Activated T-helper 2 cell treated with anti-CD3 and anti-CD28 coated beads, Interferon-gamma antibody, Interleukin-2, Interleukin-4, amounts not matched to agents 10 μg/mL and 5 μg/mL and 100 μg/mL, durations not matched to agents 14 hours and 24 hours and 36 hours (primary cell): ENCODE results near the gene CHST8. TPM values are rescaled to one million over a fixed set of nuclear protein-coding genes. Genes with fewer than 3 reads are reported as not detected.
"Not testable (repeated sequence)": the region's sequence is repeated elsewhere in the genome, so short reads cannot be mapped to it uniquely, and the experiment has no call there.

Experiments
- DNase-seq: peaks from one replicate; pipeline ENCODE4 v3.0.0; 2021; ENCODE audit warnings: low spot score
- H3K27ac Mint-ChIP-seq: one replicate; pipeline ENCODE4 v1.8.0; 2021; ENCODE audit warnings: mixed read lengths
- H3K27me3 Mint-ChIP-seq: one replicate; pipeline ENCODE4 v1.8.0; 2021; ENCODE audit warnings: low read depth, mixed read lengths
- H3K36me3 Mint-ChIP-seq: one replicate; pipeline ENCODE4 v1.8.0; 2021; ENCODE audit warnings: low read depth, mixed read lengths
- H3K4me1 Mint-ChIP-seq: one replicate; pipeline ENCODE4 v1.8.0; 2021; ENCODE audit warnings: low read depth, mixed read lengths
- H3K4me3 Mint-ChIP-seq: one replicate; pipeline ENCODE4 v1.8.0; 2021; ENCODE audit warnings: low read depth, mild to moderate bottlenecking, moderate library complexity, mixed read lengths
- H3K9me3 Mint-ChIP-seq: one replicate; pipeline ENCODE4 v1.8.0; 2021; ENCODE audit warnings: mixed read lengths
- intact Hi-C: fragments of 100-400 bp; cut with micrococcal nuclease; formaldehyde crosslinking; loops from one replicate; pipeline ENCODE4 v1.15.1; 2023
- total RNA-seq: library from RNA; stranded (reverse); gene quantifications from 2 replicates; pipeline ENCODE4 v1.2.3, GENCODE V29; 2022

CHST8 gene
- total RNA-seq, 1 donor from 2014 or later = not detected

DNA sequence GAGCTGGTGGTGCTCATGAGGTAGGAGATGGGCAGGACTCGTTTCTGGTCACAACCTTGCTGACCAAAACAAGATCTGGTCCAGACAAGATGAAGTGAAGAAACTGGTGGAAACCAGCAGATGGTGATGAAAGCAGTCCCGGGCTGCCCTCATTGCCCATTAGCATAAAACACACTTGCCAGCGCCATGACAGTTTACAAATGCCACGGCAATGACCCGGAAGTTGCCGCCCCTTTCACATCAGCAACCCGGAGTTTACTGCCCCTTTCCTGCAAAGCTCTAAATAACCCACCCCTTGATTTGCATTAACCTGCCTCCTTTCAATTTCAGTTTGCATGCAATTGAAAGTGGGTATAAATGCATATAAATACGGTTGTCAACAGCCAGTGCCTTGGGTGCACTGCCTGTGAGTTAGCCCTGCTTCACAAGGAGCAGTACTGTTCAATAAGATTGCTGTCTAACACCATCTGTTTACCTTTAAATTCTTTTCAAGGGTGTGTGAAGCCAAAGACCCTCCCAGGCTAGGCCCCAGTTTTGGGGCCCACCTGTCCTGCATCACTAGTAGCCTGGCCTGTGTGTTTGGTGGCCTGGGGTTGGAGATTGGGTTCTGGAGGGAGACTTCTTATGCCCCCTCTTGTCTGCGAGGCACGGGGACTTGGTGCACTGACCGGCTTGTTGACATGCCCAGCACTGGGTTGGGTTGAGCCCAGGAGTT lies 38.8 kb downstream of the CHST8 start:
- H3K36me3 Mint-ChIP-seq = no peaks in the 10 kb centered on the region
- H3K4me3 Mint-ChIP-seq = no peak overlapping the region
- H3K9me3 Mint-ChIP-seq = no peaks in the 10 kb centered on the region
- H3K27me3 Mint-ChIP-seq = peaks cover 2% of the 10 kb centered on the region
- H3K27ac Mint-ChIP-seq = no peak overlapping the region
- no peak for DNase-seq
- intact Hi-C loops = no loop called here
- no peaks in the 10 kb centered on the region for H3K4me1 Mint-ChIP-seq

DNA sequence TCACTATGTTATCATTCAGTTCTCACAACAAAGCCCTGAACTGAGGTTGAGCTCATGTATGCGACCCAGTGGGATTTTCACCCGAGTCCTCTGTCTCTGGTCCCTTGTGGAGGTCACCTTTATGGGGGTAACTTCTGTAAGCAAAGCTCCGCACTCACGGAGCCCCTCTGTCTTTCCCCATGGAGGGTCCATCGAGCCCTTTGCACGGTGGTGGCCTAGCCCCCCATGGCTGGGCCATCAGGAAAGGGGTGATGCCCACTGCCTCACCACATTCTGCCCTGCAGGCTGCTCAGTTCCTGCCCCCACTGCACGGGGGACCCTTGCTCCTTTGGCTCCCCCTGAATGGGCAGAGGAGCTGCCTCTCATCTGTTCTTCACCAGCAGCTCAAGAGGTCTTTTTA lies 39.6 kb downstream of the CHST8 start:
- Mint-ChIP-seq H3K4me3 (no peak overlapping the region), H3K4me1 (no peaks in the 10 kb centered on the region), H3K27ac (no peak overlapping the region), H3K36me3 (no peaks in the 10 kb centered on the region), H3K27me3 (no peaks in the 10 kb centered on the region), H3K9me3 (no peaks in the 10 kb centered on the region)
- no peak for DNase-seq
- intact Hi-C loops = no loop called here

DNA sequence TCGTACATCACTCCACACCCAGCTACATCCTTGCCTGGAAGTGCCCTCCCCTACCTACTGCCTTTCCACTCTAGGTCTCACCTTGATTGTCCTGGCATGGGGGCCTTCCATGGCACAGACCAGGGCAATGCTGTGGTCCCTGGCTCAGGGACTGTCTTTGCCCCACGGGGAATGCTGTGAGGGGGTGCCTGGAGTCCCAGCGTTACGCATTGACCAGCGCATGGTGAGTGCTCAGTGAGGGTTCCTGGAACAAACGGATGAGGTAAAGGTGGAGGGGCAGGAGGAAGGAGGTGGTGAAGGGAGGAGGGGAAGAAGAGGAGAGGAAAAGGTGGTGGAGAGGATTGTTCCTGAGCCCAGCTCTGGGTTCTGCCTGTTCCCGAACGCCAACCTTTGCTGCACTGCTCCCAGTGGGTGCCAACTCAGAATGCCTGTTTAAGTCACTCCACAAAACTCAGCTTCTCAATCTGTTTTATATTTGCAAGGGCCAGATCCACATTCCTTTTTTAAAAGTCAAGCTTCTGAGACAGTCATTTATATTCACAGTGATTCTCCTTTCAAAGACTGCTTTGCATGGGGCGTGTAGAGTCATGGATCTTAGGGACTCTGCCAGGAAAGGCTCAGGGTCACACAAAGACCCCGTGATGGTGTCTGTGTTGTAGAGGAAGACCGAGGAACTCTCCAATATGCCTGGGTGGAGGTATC lies 40.8 kb downstream of the CHST8 start:
- Mint-ChIP-seq H3K4me1 (no peaks in the 10 kb centered on the region), H3K9me3 (no peaks in the 10 kb centered on the region), H3K27me3 (no peaks in the 10 kb centered on the region), H3K36me3 (no peaks in the 10 kb centered on the region), H3K4me3 (no peak overlapping the region), H3K27ac (no peak overlapping the region)
- DNase-seq = no peak
- intact Hi-C loops = no loop called here

DNA sequence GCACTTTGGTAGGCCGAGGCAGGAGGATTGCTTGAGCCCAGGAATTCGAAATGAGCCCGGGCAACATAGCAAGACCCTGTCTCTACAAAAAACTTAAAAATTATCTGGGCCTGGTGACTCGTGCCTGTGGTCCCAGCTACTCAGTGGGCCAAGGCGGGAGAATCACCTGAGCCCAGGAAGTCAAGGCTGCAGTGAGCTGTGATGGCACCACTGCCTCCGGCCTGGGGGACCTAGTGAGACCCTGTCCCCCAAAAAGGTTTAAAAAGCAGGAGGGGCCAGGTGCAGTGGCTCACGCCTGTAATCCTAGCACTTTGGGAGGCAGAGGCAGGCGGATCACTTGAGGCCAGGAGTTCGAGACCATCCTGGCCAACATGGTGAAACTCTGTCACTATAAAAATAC lies 41.6 kb downstream of the CHST8 start:
- H3K27me3 Mint-ChIP-seq, H3K9me3 Mint-ChIP-seq, H3K27ac Mint-ChIP-seq, DNase-seq, H3K4me3 Mint-ChIP-seq, H3K4me1 Mint-ChIP-seq, H3K36me3 Mint-ChIP-seq, intact Hi-C loops: not testable (repeated sequence)

DNA sequence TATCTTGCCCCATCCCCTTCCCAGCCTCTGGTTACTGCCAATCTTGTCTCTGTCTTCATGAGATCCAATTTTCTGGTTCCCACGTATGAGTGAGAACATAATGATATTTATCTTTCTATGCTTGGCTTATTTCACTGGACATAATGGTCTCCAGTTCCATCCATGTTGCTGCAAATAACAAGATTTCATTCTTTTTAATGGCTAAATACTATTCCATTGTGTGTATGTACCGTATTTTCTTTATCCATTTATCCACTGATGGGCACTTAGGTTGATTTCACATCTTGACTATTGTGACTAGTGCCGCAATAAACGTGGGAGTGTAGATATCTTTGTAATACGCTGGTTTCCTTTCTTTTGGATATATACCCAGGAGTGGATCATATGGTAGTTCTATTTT lies 43.0 kb downstream of the CHST8 start:
- DNase-seq = no peak
- H3K36me3 Mint-ChIP-seq = no peaks in the 10 kb centered on the region
- no peak overlapping the region for H3K27ac Mint-ChIP-seq
- H3K4me3 Mint-ChIP-seq = no peak overlapping the region
- no peaks in the 10 kb centered on the region for H3K27me3 Mint-ChIP-seq
- no peaks in the 10 kb centered on the region for H3K9me3 Mint-ChIP-seq
- intact Hi-C loops = no loop called here
- no peaks in the 10 kb centered on the region for H3K4me1 Mint-ChIP-seq

DNA sequence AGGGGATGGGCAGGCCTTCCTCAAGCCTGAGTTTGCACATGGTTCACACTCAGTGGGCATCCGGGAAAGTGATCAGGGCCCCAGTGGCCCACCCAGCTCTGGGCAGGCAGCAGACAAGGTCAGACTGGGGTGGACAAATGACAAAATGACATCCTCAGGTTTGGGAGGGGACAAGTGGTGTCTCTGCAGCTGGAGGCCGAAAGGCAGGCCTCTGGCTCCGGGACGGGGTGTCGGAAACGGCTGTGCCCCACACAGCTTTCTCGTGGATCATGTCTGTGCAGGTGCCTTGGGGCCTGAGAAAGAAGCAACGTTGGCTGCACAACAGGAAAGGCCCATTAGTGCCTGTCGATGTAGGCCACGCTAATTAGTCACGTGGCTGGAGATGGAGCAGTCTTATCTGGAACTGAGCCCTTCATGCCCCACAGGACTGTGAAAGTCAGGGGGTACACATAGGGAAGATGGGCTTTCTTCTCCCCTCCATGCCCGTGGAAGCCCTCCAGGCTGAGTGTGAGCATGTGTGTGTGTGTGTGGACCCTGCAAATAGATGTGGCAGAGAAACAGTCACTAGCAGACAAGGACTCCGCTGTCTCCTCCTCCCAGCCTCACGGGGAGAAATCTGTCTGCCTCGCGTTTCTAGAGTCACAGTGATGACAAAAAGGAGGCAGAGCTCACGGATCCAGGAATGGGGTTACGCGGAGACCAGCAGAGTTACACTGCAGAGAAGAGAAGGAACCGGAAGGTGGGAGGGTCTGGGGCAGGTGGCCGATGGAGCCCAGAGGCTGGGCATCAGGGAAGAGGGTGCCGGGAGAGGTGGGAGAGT lies 44.2 kb downstream of the CHST8 start:
- Mint-ChIP-seq H3K4me1 (no peaks in the 10 kb centered on the region), H3K4me3 (no peak overlapping the region), H3K27me3 (no peaks in the 10 kb centered on the region), H3K27ac (no peak overlapping the region), H3K9me3 (no peaks in the 10 kb centered on the region), H3K36me3 (no peaks in the 10 kb centered on the region)
- DNase-seq = no peak
- intact Hi-C loops = no loop called here

DNA sequence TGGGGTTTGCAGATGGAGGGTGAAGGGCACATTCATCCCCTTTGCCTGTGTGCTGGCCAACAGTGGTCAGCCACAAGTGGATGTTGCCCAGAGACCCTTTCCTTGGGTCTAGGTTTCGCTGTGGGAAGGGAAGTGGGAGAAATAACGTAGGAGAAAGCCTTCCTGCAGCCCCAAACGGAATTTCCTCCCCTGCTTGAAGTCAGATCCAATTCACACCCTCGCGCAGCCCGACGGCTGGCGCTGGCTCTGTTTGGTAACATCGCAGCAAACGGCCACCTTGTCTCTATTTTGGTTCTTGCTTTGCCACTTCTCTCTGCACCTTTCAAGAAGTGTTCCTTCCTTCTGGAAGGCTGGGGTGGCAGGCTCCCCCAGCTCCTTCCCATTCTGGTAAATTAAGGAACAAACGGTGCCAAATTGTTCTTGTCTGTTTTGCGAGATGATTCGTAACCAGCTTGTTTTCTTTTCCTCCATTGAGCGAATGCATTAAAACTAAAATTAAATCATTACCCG lies 45.4 kb downstream of the CHST8 start:
- no peaks in the 10 kb centered on the region for H3K36me3 Mint-ChIP-seq
- no peak overlapping the region for H3K4me3 Mint-ChIP-seq
- intact Hi-C loops = no loop called here
- H3K27me3 Mint-ChIP-seq = no peaks in the 10 kb centered on the region
- no peaks in the 10 kb centered on the region for H3K9me3 Mint-ChIP-seq
- DNase-seq = no peak
- no peaks in the 10 kb centered on the region for H3K4me1 Mint-ChIP-seq
- H3K27ac Mint-ChIP-seq = no peak overlapping the region

DNA sequence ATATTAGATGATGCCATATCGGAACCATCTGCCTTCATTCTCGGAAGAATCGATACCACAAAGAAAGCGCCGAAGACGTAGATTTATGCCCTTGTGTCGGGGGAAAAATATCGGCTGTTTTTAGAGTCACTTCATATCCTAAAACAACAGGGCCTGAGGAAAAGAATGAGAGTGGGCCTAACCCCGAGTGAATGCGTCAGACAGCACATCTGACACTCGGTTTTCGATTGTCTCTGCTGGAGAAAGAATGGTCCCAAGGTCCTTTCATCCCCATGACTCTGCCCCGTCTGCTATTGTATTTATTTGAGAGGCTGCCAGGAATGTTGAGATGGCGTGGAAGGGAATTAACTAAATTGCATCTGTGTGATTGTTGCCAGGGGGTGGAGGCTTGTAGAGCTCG lies 46.1 kb downstream of the CHST8 start:
- no peaks in the 10 kb centered on the region for H3K36me3 Mint-ChIP-seq
- DNase-seq = no peak
- H3K27me3 Mint-ChIP-seq = no peaks in the 10 kb centered on the region
- no peak overlapping the region for H3K27ac Mint-ChIP-seq
- intact Hi-C loops = no loop called here
- no peak overlapping the region for H3K4me3 Mint-ChIP-seq
- H3K9me3 Mint-ChIP-seq = no peaks in the 10 kb centered on the region
- H3K4me1 Mint-ChIP-seq = no peaks in the 10 kb centered on the region

DNA sequence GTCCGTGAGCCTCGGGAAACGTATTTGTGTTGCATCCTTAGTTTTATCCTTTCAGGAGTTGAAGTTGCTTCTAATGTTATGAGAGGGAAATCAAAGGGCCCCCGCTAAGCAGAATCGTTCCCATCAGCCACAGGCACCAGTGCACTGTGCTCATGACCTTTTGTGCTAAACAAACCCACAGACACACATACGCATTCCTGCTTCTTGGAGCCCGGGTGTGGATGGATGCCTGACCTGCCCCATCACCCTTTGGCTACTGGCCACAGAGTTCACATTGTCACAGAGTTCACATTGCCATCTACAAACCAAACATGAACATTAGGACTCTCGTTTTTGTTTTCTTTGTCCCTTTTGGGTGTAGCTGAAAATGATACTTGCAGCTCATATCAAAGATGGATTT lies 47.2 kb downstream of the CHST8 start:
- Mint-ChIP-seq H3K27me3 (no peaks in the 10 kb centered on the region), H3K4me3 (no peak overlapping the region), H3K4me1 (no peaks in the 10 kb centered on the region), H3K36me3 (no peaks in the 10 kb centered on the region), H3K27ac (no peak overlapping the region), H3K9me3 (no peaks in the 10 kb centered on the region)
- DNase-seq = no peak
- intact Hi-C loops = no loop called here

DNA sequence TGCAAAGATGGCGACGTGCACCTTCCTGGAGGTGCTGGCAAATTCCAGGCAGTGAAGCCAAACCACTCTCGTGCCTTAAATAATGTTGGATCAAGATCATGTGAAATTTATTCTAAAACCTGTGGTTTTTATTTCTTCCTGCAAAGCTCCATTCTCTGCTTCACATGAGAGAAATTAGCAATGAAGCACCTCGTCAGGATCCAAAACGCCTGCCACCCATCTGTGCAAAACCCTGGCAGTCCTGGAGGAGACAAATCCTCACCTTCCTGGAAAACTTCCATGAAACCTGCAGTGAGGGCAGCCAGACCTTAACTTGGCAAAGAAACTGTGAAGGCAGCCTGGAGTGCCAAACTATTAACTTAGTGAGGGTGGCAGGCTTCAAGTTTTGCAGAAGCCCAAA lies 47.6 kb downstream of the CHST8 start:
- no peaks in the 10 kb centered on the region for H3K4me1 Mint-ChIP-seq
- no peaks in the 10 kb centered on the region for H3K27me3 Mint-ChIP-seq
- H3K9me3 Mint-ChIP-seq = no peaks in the 10 kb centered on the region
- H3K4me3 Mint-ChIP-seq = no peak overlapping the region
- no peaks in the 10 kb centered on the region for H3K36me3 Mint-ChIP-seq
- DNase-seq = no peak
- no peak overlapping the region for H3K27ac Mint-ChIP-seq
- intact Hi-C loops = no loop called here

DNA sequence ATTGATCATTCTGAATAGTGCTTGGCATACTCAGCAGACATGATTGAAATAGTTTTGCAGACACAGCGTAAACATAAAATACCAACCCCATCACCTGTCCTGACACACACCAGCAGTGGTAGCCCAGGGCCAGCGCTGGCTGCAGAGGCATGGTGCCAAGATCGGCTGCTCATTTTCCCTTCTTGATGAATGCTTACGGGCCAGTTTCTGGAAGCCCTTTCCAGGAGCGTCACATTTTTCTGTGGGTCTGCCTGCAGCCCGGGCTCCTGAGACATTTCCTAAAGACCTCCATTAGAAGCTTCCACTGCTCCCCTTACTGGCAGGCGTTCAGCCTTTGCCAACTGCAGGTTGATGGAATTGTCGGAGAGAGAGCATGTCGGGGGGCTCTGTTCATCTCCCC lies 48.6 kb downstream of the CHST8 start:
- Mint-ChIP-seq H3K4me3 (no peak overlapping the region), H3K4me1 (no peaks in the 10 kb centered on the region), H3K9me3 (no peaks in the 10 kb centered on the region), H3K27me3 (no peaks in the 10 kb centered on the region), H3K27ac (no peak overlapping the region), H3K36me3 (no peaks in the 10 kb centered on the region)
- intact Hi-C loops = no loop called here
- DNase-seq = no peak

DNA sequence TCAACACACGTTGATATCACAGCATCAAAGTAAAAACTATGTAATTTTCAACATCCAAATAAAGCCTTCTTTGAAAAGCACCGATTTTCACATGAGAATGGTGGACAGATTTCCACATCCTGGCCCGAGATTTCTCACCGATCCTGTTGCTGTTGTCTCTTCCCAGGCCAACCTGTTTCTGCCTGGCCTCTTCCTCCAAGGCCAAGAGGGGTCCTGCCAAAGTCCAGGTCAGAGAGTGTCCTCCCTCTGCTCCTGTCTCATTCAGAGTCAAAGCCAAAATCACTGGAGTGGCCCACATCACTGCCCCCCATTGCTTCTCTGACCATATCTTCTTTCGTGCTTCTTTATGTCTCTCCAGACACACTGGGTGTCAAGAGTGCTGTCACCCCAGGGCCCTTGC lies 49.5 kb downstream of the CHST8 start:
- Mint-ChIP-seq H3K4me3 (no peak overlapping the region), H3K27me3 (no peaks in the 10 kb centered on the region), H3K27ac (no peak overlapping the region), H3K4me1 (no peaks in the 10 kb centered on the region), H3K36me3 (no peaks in the 10 kb centered on the region), H3K9me3 (no peaks in the 10 kb centered on the region)
- DNase-seq = no peak
- intact Hi-C loops = no loop called here
